NT2/D1 (cell line): Measurements from ENCODE around the gene LIME1.

ENCODE experiments used
- SUZ12 ChIP-seq: IDR thresholded peaks from 2 replicates; pipeline ENCODE4 v1.6.1; 2011; ENCODE audit not compliant: insufficient read length, insufficient read depth; ENCODE audit errors: extremely low read depth
- YY1 ChIP-seq: IDR thresholded peaks from 2 replicates; pipeline ENCODE4 v1.6.1; 2011; ENCODE audit not compliant: insufficient read length, insufficient read depth
- ZNF274 ChIP-seq: IDR thresholded peaks from 2 replicates; pipeline ENCODE4 v1.6.1; 2011; ENCODE audit warnings: mild to moderate bottlenecking, low read depth, low read length

DNA sequence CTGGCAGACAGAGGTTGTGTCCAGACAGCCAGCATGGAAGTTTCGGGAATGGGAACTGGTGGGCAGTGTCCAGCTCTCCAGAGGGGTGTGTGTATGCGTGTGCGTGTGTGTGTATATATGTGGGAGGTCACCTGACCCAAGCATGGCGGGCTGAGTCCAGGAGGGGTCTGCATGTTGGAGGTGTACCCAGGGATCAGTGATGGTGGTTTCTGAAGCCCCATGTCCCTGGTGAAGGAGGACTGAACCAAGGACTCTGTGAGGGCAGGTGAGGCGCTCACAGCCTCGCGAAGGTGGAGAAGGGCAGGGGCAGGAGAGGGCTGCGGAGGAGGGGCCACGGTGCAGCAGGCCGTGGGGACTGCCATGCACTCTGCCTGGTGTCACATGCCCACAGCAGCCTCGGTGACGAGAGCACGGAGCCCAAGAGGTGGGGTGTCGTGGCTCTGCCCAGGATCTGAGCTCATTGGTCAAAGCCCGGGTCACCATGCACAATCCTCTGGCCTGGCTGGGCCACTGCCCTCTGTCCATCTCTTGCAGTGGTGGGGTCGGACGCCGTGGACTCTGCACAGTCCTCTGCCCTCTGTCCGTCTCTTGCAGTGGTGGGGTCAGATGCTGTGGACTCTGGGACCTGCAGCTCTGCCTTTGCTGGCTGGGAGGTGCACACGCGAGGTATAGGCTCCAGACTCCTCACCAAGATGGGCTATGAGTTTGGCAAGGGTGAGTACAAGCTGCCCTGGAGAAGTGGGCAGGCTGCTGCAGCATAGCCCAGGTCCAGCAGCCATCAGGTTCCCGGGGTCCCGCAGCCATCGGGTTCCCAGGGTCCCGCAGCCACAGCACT lies 2.1 kb upstream of the LIME1 start:
- no peak for TF ChIP-seq YY1
- no peak for TF ChIP-seq SUZ12
- no peak for TF ChIP-seq ZNF274
